Measurements from ENCODE around the gene UBE4B. TPM values are rescaled to one million over a fixed set of nuclear protein-coding genes. Genes with fewer than 3 reads are reported as not detected.

The UBE4B gene
- polyA plus RNA-seq, 3 donors, result 6.0 to 34.6 (median 9.2) TPM

- H3K4me3 ChIP-seq (replicated peaks in 1 of 3; ENCODE audit: low read depth in 2 of 3, low read length in 3 of 3), result no peak overlapping the region
- DNase-seq, result no peak
- no peaks in the 10 kb centered on the region for H3K36me3 ChIP-seq (replicated peaks in 1 of 2; ENCODE audit: control insufficient read depth in 1 of 2, insufficient read depth in 2 of 2, low read length in 2 of 2)
- WGBS (ENCODE audit: insufficient coverage), result 39% methylated on average over 5 of the region's 7 CpGs
- H4K20me1 ChIP-seq (ENCODE audit: insufficient read depth, low read length), result peaks cover 84% of the 10 kb centered on the region
- H3K9me3 Mint-ChIP-seq, result no peaks in the 10 kb centered on the region
- no peaks in the 10 kb centered on the region for H3K27me3 ChIP-seq (ENCODE audit: control insufficient read depth in 2 of 2, insufficient read depth in 2 of 2, low read length in 2 of 2)
- peaks cover 20 to 26% of the 10 kb centered on the region in 2 donors for H3K4me1 ChIP-seq (ENCODE audit: control insufficient read depth in 1 of 2, insufficient read depth in 2 of 2, low read length in 2 of 2)
- H3K27me3 Mint-ChIP-seq (ENCODE audit: low read depth in 3 of 3), result peaks cover 0 to 3% (median 0%) of the 10 kb centered on the region in 3 donors
- no peaks in the 10 kb centered on the region for H3K9me3 ChIP-seq (replicated peaks in 1 of 2; ENCODE audit: control insufficient read depth in 1 of 2, insufficient read depth in 1 of 2, low read length in 2 of 2)
- no peak overlapping the region for H3K4me2 ChIP-seq (replicated peaks; ENCODE audit: extremely low read depth, low read length, poor library complexity, severe bottlenecking)
- H3K4me1 Mint-ChIP-seq, result peaks cover 47% of the 10 kb centered on the region
- H3K36me3 Mint-ChIP-seq, result peaks cover 7 to 12% of the 10 kb centered on the region in 2 donors
- peaks cover 94% of the 10 kb centered on the region for H3K79me2 ChIP-seq (ENCODE audit: insufficient read depth, low read length)
- H2AFZ ChIP-seq (ENCODE audit: insufficient read depth, low read depth, low read length, poor library complexity, severe bottlenecking), result no peak overlapping the region
- H3K27ac Mint-ChIP-seq, result peak overlapping the region in 5 of 7 donors; percentile 4 to 68 (median 23)
- intact Hi-C loops (cut with micrococcal nuclease), result loop anchor here in 1 of 2 donors (10.0 kb wide), 1 partner anchor 199 kb away; no protein-coding TSS in a partner anchor
- TF ChIP-seq CTCF (IDR thresholded peaks at IDR 0.05), result no peak
- H3K4me3 Mint-ChIP-seq, result no peak overlapping the region
- H3K27ac ChIP-seq (ENCODE audit: low read depth in 1 of 2, low read length in 2 of 2), result peak overlapping the region in 1 of 2 donors; percentile 1
- H3K9ac ChIP-seq (ENCODE audit: insufficient read depth, low read length, poor library complexity, severe bottlenecking), result no peak overlapping the region
Measured at GRCh38 chr1:10216090-10216749, 183.5 kb downstream of the UBE4B start.

- Histone ChIP-seq H3K9ac (ENCODE audit: insufficient read depth, low read length, poor library complexity, severe bottlenecking) (no peak overlapping the region), H3K4me1 (ENCODE audit: control insufficient read depth in 1 of 2, insufficient read depth in 2 of 2, low read length in 2 of 2) (peaks cover 10 to 15% of the 10 kb centered on the region in 2 donors), H3K4me2 (replicated peaks; ENCODE audit: extremely low read depth, low read length, poor library complexity, severe bottlenecking) (no peak overlapping the region), H3K4me3 (replicated peaks in 1 of 3; ENCODE audit: low read depth in 2 of 3, low read length in 3 of 3) (no peak overlapping the region), H3K27me3 (ENCODE audit: control insufficient read depth in 2 of 2, insufficient read depth in 2 of 2, low read length in 2 of 2) (no peaks in the 10 kb centered on the region), H3K36me3 (replicated peaks in 1 of 2; ENCODE audit: control insufficient read depth in 1 of 2, insufficient read depth in 2 of 2, low read length in 2 of 2) (no peaks in the 10 kb centered on the region), H2AFZ (ENCODE audit: insufficient read depth, low read depth, low read length, poor library complexity, severe bottlenecking) (no peak overlapping the region), H3K9me3 (replicated peaks in 1 of 2; ENCODE audit: control insufficient read depth in 1 of 2, insufficient read depth in 1 of 2, low read length in 2 of 2) (no peaks in the 10 kb centered on the region), H3K79me2 (ENCODE audit: insufficient read depth, low read length) (peaks cover 96% of the 10 kb centered on the region), H4K20me1 (ENCODE audit: insufficient read depth, low read length) (peaks cover 86% of the 10 kb centered on the region), H3K27ac (ENCODE audit: low read depth in 1 of 2, low read length in 2 of 2) (peak overlapping the region in 1 of 2 donors; percentile 6)
- Mint-ChIP-seq H3K4me3 (no peak overlapping the region), H3K4me1 (peaks cover 35% of the 10 kb centered on the region), H3K36me3 (peaks cover 5 to 9% of the 10 kb centered on the region in 2 donors), H3K27ac (peak overlapping the region in 6 of 7 donors; percentile 2 to 76 (median 40)), H3K9me3 (no peaks in the 10 kb centered on the region), H3K27me3 (ENCODE audit: low read depth in 3 of 3) (peaks cover 0 to 1% (median 0%) of the 10 kb centered on the region in 3 donors)
- DNase-seq, result no peak
- 67% methylated on average over 1 of the region's 5 CpGs for WGBS (ENCODE audit: insufficient coverage)
- intact Hi-C loops (cut with micrococcal nuclease), result loop anchor here in 1 of 2 donors (10.0 kb wide), 1 partner anchor 197 kb away; no protein-coding TSS in a partner anchor
- no peak for TF ChIP-seq CTCF (IDR thresholded peaks at IDR 0.05)
Measured at GRCh38 chr1:10217748-10218441, 185.1 kb downstream of the UBE4B start.

Measured in CD14-positive monocyte (primary cell).